Upper lobe of left lung (tissue), 4 donors: ENCODE results near the gene TSEN54.

Experiments used
- CTCF ChIP-seq, 6 experiments: fragments of 450-650 bp in 4 of 6; fragments of 200-600 bp in 2 of 6; sonication (generic) in 2 of 6; IDR thresholded peaks; one replicate each; pipeline ENCODE4 v1.5.1; 2016 to 2019; ENCODE audit warnings: antibody characterized with exemption in 6 of 6
- EP300 ChIP-seq, 4 donors: sonication (generic); formaldehyde crosslinking; IDR thresholded peaks; one replicate each; pipeline ENCODE4 v1.5.1; 2017; ENCODE audit warnings: antibody characterized with exemption in 4 of 4, control low read depth in 2 of 4
- POLR2AphosphoS5 ChIP-seq, 2 donors: sonication (generic); formaldehyde crosslinking; IDR thresholded peaks; one replicate each; pipeline ENCODE4 v1.5.1; 2017; ENCODE audit warnings: antibody characterized with exemption in 2 of 2

- TF ChIP-seq CTCF (IDR thresholded peaks at IDR 0.05) (no peak), EP300 (IDR thresholded peaks at IDR 0.05) (no peak), POLR2AphosphoS5 (IDR thresholded peaks at IDR 0.05) (no peak)
Observed at GRCh38 chr17:75525806-75526554, 9.7 kb downstream of the TSEN54 start.
